Measurements from ENCODE around the gene TRABD2A.
"Not testable (repeated sequence)": the region's sequence is repeated elsewhere in the genome, so short reads cannot be mapped to it uniquely, and the experiment has no call there.

Gene TRABD2A

GRCh38 chr2:84880645-84881521 lies at the start of gene TRABD2A:
Gene TRABD2A, minus strand, starts transcription at chr2:84881084. Its CDS starts 45 bp downstream, at chr2:84881039.
- DNase-seq: no peak

DNA sequence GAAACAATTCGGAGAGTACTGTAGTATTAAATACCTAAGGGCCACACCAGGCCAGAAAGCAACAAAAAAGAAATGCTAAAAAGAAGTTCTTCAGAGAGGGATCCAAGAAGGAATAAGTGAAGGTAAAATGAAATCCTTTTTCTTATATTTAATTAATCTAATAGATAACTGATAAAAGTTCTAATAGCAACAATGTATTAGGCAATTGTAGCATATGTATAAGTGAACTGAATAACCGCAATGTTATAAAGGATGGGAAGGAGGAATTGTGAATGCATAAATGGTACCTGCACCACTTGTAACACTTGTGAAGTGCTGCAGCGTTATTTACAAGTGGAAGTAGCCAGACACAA lies 46.4 kb upstream of the TRABD2A start:
- no peak for DNase-seq

DNA sequence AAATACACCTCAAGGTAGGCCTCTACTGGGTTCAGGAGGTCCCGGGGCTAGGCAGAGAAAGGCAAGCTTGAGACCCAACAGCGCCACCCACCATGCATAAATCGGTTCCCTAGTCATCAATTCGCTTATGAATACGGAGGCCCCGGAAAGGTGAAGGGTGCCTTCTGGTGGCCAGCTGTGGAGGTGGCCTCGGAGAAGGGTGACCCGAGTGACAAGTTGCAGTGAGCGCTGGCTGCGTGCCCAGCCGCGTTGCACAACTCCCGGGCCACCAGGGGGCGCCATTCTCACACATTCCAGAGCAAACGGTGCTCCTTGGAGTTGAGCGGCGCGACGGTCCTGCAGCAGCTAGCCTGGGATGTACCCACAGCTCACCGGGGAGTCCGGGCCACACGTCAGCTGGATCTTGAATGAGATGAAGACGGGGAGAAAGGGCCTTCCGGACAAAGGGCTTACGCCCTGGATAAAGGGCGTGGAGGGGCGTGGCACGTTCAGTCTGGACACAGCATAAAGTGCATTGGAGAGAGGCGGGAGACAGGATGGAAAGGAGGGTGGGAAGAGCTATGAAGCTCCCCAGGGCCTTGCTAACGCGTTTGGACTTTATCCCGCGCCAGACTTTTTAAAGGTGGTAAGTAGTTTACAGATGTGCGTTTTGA lies 45.0 kb upstream of the TRABD2A start:
- DNase-seq: peak in 1 of 2 experiments; percentile 39

- DNase-seq: no peak
These were observed 44.4 kb upstream of the TRABD2A start for GRCh38 chr2:84925336-84925723.

- no peak for DNase-seq
These were observed 43.6 kb upstream of the TRABD2A start for GRCh38 chr2:84924173-84925106.

- DNase-seq: no peak
These were observed 42.1 kb upstream of the TRABD2A start for GRCh38 chr2:84923009-84923408.

- no peak for DNase-seq
These were observed 39.1 kb upstream of the TRABD2A start for GRCh38 chr2:84919885-84920580.

- DNase-seq: no peak
These were observed 37.5 kb upstream of the TRABD2A start for GRCh38 chr2:84918430-84918829.

- DNase-seq: not testable (repeated sequence)
These were observed 36.9 kb upstream of the TRABD2A start for GRCh38 chr2:84917821-84918220.

GRCh38 chr2:84915675-84916074 lies 34.8 kb upstream of the TRABD2A start:
- DNase-seq: not testable (repeated sequence)

- no peak for DNase-seq
These were observed 33.5 kb upstream of the TRABD2A start for GRCh38 chr2:84914334-84914733.

DNA sequence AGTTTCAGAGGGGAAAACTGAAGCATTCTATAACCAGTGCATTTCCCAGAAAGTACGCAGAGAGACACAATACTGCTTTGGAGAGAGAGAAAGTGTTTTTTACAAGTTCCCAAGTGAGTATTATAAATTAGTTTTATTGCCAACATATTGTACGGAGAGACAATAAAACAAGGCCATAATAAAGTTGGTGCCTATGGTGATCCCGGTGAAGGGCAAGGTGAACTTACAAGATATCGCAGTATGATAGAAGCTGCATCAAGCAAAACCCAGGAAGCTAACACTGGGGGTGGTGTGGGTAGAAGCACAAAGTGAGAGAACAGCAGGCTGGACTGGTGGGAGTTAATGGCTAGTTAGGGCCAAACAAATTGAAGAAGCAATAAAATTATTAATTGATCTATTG lies 32.1 kb upstream of the TRABD2A start:
- DNase-seq: no peak

DNA sequence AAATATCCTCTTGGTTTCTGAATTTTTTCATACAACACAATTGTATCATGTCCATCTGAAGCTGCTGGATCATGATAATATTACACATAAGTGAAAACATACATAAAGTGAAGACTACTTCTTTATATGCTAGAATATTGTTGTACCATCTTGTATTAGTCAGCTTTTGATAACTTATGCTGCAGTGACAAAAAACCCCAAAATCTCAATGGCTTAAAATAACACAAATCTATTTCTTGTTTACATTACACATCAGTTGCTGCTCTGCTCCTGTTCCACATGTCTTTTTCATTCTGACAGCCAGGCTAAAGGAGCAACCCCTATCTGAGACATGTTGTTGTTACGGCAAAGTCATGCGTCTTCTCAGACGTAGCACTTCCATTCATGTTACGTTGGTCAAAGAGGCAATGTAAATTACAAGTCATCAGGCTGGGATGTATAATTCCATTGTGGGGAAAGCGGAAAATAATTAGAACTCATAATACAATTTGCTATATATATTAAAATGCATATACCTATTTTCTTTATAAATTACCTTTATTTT lies 30.3 kb upstream of the TRABD2A start:
- no peak for DNase-seq

DNA sequence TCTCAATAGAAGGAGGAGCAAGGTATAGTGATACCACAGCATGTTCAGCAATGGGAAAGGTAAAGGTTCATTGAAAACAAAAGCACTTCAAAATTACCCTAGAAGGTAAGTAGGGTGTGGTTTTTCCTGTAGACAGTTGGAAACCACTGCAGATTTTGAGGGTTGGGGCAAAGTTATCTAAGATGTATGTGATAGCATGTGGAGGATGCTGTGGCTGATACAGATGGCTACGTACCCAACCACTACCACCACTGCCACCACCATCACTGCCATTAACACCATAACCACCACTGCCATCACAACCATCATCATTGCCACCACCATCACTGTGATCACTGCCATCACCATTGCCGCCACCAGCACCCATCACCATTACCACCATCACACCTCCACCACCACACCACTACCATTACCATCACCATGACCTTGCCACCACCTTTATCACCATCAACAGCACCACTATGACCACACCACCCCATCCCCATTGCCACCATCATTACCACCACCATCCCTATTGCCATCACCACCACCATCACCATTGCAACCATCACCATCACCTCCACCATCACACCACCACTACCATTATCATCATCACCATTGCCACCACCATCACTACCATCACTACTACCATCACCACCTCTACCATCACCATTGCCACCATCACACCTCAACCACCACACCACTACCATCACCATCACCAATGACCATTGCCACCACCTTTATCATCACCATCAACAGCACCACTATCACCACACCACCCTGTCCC lies 28.2 kb upstream of the TRABD2A start:
- DNase-seq: no peak

DNA sequence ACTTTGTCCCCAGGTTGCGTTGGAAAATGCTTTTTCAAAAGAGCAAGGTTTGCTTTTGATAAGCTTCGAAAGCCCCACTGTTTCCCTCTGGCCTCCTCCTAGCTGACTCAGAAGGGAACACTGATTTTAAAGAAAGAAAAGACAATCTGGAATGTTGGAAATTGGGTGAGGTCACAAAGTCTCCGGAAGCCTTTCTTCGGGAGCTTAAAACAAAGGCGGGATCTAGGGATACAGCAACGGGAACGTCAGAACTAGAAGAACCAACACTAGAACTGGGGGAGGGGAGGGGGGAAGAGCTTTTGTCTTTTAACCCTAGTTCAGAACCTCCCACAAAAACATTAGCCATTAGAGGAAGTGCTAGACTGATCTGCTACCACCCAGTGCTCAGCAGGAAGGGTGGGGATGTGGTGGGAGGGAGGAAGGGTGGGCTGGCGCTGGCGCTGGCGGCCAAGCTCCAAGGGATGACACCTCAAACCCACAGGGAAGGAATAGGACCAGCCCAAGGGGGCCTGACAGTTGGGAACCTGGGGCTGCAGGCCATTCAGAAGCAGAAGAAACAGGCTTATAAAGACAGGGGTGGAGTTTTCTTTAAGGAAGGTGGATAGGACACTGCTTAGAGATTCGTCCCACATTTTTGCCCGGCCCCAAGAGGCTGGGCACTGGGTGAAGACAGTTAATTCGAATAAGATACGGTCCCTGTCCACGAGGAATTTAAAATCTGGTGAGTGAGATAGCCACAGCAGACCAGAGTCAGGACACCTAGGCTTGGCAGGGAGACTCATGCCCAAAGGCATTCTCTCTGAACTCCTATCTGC lies 26.2 kb upstream of the TRABD2A start:
- DNase-seq: no peak

- DNase-seq: no peak
These were observed 25.4 kb upstream of the TRABD2A start for GRCh38 chr2:84906108-84906899.

GRCh38 chr2:84905181-84906107 lies 24.6 kb upstream of the TRABD2A start, which contains the start of gene TMSB10:
Gene TMSB10, plus strand, starts transcription at chr2:84905656.
- DNase-seq: no peak

GRCh38 chr2:84904717-84905174 lies 23.9 kb upstream of the TRABD2A start:
- no peak for DNase-seq
